T-helper 2 cell treated with Interferon-gamma antibody and Interleukin-4, amounts not matched to agents 100 ng/mL and 5 ng/mL, for 36 hours (primary cell): ENCODE measurements around the gene SERPING1. TPM values are rescaled to one million over a fixed set of nuclear protein-coding genes. Genes with fewer than 3 reads are reported as not detected.

ENCODE experiments used
- intact Hi-C: fragments of 100-400 bp; cut with micrococcal nuclease; formaldehyde crosslinking; loops from one replicate; pipeline ENCODE4 v1.15.1; 2023
- total RNA-seq: library from RNA; stranded (reverse); gene quantifications from 2 replicates; pipeline ENCODE4 v1.2.3, GENCODE V29; 2022

SERPING1 gene
- not detected in 2 replicates for total RNA-seq

DNA sequence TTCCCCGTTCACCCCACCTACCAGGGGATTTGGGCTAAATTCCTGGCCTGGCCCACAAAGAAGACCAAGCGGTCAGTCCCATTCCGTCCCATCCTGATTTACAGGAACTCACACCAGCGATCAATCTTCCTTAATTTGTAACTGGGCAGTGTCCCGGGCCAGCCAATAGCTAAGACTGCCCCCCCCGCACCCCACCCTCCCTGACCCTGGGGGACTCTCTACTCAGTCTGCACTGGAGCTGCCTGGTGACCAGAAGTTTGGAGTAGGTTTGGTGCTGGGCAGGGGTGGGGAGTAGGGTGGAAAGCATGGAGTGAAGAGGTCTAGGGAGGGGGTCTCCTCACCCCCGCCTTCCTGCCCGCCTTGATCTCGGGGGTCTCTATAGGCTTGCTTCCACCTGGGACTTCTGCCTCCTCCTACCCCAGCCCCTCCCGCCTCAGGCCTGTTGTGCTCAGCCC, at the start of gene SERPING1:
Gene SERPING1 (plus strand): TSS at position 225 of the 455 bp plus-strand sequence. CDS start 586 bp downstream, outside the sequence.
- intact Hi-C loops: no loop called here

- intact Hi-C loops: no loop called here
Observed at GRCh38 chr11:57547854-57548377, 49.6 kb upstream of the SERPING1 start.

GRCh38 chr11:57549983-57550382, 47.5 kb upstream of the SERPING1 start:
- intact Hi-C loops: no loop called here

- intact Hi-C loops: no loop called here
Observed at GRCh38 chr11:57551941-57552340, 45.5 kb upstream of the SERPING1 start.

DNA sequence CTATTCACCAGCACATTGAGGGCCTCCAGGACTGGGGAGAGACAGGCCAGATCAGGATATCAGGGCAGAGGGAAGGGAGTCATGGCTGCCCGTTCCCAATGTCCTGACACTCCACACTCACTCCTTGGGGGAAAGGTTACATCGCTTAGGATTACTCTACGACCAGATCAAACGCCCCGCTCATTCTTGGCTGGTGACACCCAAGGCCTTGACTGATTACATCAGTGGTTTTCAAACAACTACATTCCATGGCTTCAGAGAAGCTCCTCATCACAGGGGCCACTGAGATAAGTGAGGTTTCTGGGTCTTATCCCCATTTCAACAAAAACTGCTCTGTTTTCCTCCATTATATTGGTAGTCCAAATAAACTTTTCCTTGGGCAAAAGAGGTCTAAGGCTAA, 45.0 kb upstream of the SERPING1 start:
- intact Hi-C loops: no loop called here

- intact Hi-C loops: no loop called here
Observed at GRCh38 chr11:57555393-57555792, 42.1 kb upstream of the SERPING1 start.

DNA sequence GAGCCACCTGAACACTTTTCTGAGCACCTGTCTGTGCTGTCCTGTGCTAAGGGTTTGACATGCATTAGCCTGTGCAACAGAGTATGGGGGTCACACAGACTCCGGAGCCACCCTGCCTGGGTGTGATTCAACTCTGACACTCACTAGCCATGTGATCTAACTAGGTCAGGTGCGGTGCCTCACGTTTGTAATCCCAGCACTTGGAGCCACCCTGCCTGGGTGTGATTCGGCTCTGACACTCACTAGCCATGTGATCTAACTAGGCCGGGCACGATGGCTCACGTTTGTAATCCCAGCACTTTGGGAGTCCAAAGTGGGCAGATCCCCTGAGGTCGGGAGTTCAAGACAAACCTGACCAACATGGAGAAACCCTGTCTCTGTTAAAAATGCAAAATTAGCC, 41.4 kb upstream of the SERPING1 start:
- intact Hi-C loops: no loop called here

DNA sequence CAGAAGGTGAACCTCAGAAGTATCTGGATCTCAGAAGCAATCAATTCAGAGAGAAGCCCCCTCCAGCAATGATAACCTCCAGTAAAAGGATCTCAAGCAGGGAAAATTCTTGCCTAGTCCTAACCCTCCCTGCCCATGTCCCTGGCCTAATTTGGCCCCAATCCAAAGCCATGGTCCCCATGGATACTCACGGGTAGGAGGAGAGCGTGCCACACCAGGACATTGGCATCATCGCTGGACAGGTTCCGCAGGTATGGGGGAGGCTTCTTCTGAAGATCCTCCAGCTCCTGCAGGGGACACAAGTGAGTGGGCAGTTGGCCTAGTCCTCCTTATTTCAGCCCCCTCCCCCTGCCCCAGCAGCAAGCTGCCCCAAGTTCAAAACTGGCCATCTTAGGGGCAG, 37.3 kb upstream of the SERPING1 start:
- intact Hi-C loops: no loop called here

GRCh38 chr11:57562596-57562995, 34.9 kb upstream of the SERPING1 start:
- intact Hi-C loops: no loop called here

DNA sequence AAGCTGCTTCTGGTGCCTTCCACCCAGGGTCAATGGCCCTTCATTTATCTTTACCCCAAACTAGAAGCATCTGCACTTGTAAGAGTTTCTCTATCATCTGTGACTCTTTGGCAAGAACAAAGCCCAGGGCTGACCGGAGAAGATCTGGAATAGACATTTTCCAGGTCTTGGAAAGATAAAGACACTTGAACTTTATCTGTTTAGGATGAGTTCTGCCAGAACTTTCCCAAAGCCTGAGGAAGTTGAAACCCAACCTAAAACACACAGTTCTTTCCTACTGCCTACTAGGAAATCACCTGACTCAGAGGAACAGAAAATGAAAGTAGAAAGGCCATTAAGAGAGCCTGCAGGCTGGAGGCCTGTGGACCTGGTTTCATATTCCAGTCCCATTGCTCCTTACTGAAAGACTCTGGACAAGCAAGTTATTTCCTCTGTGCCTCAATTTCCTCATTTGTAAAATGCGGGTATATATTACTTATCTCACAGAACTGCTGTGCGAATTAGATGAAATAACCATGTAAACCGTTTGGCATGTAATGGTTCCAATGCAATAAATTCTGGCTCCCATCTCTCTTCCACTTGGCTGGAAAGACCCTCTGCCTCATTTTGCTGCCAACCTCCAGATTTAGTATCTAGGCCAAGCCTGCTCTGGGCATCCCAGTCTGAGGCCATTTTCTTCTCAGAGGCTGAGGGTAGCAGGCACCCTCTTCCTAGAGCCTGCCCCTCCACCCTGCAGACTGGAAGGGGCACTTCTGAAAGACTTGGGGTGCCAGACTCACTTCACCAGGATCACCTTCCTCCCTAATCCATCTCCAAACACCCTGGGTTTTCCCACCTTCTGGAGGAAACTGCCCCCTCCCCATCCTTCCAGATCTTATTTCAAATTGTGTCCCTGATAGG, 31.2 kb upstream of the SERPING1 start:
- intact Hi-C loops: loop anchor here (1.0 to 5.0 kb wide), 7 partner anchors 84 to 1013 kb away; partner anchors contain the start of genes SELENOH and ZFP91

GRCh38 chr11:57566905-57567514, 30.5 kb upstream of the SERPING1 start:
- intact Hi-C loops: loop anchor here (1.0 to 5.0 kb wide), 9 partner anchors 85 to 1012 kb away; partner anchors contain the start of genes MED19, SELENOH, TMX2 and ZFP91

DNA sequence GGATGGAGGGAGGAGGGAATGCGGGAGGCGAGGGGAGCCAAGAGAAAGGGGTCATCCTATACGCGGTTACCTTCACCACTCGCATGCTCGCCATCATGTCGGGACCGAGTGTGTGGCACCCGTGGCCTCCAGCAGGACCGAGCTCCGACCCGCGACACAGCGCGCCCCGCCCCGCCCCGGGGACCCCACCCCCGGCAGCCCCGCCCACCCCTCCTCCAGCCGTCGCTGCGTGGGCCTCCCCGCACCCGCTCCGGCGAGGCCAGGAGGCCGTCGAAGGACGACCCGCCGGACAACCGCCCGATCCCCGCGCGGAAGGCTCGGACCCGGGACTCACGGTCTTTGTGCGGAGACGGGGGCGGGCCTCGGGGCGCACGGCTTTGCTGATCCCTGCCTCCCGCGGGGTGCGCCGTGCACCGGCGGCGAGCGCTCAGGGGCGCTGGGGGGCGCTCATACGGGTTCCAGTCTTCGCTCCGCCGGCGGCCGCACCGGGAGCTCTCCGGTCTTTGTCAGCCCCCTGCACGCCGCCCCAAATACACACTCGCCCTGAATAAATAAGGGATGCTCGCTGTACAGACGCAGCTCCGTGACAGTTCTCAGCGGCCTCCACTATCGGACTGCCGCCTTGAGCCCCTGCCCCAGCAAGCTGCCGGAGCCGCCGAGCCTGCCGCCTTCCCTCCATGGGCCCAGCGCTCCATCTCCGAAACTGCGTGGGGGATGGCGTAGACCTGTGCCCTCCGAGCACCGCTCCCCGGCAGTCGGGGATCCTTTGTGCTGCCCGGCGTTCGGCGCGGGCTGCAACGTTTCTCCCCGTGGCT, 29.8 kb upstream of the SERPING1 start, which contains the start of gene UBE2L6:
Gene UBE2L6 (minus strand): TSS at position 158 of the 815 bp plus-strand sequence. CDS start 61 bp downstream, at position 97.
- intact Hi-C loops: loop anchor here (1.0 to 5.0 kb wide), 13 partner anchors 37 to 1011 kb away; partner anchors contain the start of genes CLP1, MED19, TIMM10 and TMX2

- intact Hi-C loops: loop anchor here (1.0 to 5.0 kb wide), 7 partner anchors 38 to 956 kb away; partner anchors contain the start of genes CLP1 and TIMM10
Observed at GRCh38 chr11:57568330-57568766, 29.1 kb upstream of the SERPING1 start.

GRCh38 chr11:57571606-57572005, 25.9 kb upstream of the SERPING1 start:
- intact Hi-C loops: no loop called here

DNA sequence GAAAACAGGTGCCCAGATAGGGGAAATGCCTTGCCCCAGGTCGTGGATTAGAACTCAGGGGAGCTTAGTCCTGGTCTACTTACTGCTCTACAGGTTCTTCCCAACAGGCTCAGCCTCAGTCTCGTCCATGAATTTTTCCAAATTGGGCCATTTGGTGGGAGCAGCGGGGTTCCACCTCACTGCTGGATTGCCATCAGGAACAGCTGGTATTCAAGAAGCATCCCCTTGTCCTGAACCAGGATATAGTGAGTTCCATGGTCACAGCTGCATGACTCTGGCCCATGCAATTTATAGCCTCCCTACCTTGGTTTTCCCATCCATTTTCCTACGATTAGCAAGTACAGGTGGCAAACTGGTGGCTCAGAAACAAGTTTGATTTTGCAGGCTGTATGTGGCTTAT, 23.4 kb upstream of the SERPING1 start:
- intact Hi-C loops: no loop called here

- intact Hi-C loops: no loop called here
Observed at GRCh38 chr11:57584341-57584740, 13.1 kb upstream of the SERPING1 start.

GRCh38 chr11:57585301-57585700, 12.2 kb upstream of the SERPING1 start:
- intact Hi-C loops: no loop called here

GRCh38 chr11:57586711-57587245, 10.7 kb upstream of the SERPING1 start:
- intact Hi-C loops: no loop called here

GRCh38 chr11:57588046-57588710, 9.3 kb upstream of the SERPING1 start:
- intact Hi-C loops: no loop called here
